Globus pallidus (tissue), 1 donor: ENCODE measurements around the gene MMP2.

ENCODE experiments used
- DNase-seq: peaks from one replicate; pipeline ENCODE4 v3.0.0-alpha.2; 2015; ENCODE audit warnings: low spot score

The MMP2 gene

DNA sequence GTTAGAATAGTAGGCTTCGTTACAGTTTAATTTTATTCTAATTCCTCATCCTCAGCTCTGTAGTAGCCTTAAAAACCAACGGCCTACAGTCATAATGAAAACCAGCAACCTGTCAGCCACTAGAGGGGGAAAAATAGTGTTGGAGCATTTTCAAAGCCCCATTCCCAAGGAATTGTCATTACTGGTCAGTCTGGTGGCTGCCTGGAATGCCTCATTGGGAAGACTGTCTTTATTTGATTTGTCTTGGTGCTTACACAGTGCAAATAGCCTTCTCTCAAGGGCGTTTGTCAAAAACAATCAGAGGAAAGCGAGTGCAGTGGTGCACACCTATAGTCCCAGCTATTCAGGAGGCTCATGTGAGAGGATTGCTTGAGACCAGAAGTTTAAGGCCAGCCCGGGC lies 34.6 kb downstream of the MMP2 start:
- no peak for DNase-seq

DNA sequence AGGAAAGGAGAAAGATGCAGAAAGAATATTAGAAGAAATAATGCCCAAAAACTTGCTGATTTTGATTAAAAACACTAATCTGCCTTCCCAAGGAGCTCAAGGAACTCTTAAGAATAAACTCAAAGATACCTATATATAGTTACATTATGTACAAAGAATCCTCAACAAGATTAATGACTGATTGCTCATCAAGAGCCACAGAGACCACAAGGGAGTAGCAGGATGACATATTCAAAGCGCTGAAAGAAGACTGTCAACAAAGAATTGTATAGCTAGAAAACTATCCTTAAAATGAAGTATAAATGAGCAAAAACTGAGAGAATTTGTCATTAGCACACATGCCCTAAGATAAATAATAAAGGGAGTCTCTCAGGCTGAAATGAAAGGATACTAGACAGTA lies 36.1 kb downstream of the MMP2 start:
- DNase-seq, result no peak

DNA sequence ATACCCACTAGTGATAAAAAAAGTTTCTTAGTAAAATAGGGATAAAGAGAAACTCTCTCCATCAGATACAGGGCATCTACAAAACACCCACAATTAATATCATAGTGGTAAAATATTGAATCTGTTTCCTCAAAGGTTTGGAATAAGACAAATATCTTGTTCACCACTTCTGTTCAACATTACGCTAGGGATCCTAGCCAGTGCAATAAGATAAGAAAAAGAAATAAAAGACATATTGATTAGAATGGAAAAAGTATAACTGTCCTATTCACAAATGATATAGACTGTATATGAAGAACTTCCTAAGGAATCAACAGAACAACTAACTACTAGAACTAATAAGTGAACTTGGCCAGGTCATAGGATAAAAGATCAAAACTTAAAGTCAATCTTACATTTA lies 42.8 kb downstream of the MMP2 start:
- DNase-seq, result no peak

DNA sequence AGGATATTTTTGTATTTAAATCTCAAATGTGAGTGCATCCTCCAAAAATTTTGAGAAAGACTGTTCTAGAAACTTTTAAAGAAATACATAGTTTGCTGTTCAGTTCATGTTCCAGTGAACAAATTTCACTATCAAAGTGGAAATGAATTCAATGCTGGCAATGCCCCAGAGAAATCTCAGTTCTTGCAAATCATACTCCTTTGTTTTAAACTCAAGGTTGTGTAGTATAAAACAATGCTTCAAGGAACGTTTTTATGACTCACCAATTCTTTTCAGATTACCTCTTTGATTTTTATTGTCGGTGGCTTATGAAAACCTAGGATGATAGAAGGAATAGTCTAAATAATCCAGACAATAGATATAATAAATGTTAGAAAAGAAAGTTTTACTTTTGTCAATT lies 47.4 kb downstream of the MMP2 start:
- DNase-seq, result no peak

DNA sequence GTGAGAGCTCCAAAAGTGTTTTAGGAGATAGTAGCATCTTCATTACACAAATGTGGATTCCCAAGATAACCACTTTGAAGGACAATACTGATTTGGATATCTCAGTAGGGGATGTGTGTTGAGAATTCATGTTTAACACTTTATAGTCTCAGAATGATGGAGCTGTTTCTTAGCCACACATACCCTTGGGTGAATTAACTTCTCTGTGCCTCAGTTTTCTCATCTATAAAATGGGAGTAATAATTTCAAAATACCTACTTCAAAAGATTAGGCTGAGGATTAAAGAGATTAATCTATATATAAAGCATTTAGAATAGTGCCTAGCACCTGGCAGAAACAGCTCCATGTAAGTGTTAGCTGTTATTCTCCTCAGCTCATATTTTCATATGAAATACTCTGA lies 48.9 kb downstream of the MMP2 start:
- DNase-seq, result no peak

DNA sequence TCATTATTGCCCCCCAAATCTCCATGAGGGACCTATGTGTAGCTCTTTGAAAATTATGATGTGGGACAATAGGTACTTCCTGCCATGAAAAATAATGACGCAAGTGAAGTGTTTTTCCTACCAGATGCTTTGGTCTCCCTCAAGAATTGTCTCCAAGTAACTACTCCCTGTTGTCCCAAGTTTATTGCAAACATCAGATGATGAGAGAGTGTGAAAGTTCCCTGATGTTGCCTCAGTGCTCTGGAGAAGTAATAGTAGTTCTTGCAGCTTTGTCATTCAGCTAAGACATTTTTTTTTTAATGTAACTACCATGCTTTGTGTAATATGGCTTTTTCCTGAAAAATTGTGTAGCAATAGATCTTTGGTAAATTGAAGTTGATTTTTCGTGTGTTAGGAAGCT lies 50.0 kb downstream of the MMP2 start:
- DNase-seq, result no peak

DNA sequence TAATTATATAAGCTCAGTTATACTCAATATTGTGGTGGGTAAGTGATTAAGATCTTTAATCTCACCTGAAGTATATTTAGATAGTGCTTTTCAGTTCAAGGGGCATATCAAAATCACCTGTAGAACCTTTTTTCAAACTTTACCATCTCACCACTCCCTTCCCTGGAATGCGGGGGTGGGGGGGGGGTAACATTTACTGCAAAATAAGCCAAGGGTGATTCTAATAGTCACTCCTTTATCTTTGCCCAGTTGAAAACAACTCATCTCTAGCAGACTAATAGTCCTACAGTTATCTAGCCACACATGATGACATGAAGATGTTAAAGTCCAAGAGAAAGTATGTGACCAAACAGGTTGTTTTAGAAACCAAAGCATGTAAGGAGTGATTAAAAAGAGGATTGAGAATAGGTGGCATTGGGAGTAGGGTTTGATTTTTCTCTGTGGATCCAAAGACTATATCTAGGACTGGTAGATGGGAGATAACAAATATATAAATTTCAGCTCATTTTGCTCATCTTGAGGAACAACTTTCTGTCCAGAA lies 51.4 kb downstream of the MMP2 start:
- no peak for DNase-seq

DNA sequence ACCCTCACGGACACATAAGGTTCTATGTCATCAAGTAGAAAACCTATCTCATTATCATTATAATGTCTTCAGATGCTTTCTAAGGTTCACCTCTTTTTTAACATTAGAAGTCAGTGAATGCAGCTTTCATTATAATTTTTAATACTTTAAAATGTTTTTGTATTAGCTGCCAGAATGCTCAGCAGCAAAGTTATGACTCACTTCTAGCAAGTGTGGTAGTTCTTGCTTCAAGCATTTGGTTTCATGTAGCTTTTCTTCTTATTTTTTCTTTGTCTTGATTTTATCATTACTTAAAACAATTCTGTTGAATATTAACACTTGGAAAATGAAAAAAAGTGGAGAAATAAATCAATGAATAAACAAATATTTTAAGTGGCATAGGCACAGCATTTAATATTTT lies 53.2 kb downstream of the MMP2 start:
- DNase-seq, result no peak

DNA sequence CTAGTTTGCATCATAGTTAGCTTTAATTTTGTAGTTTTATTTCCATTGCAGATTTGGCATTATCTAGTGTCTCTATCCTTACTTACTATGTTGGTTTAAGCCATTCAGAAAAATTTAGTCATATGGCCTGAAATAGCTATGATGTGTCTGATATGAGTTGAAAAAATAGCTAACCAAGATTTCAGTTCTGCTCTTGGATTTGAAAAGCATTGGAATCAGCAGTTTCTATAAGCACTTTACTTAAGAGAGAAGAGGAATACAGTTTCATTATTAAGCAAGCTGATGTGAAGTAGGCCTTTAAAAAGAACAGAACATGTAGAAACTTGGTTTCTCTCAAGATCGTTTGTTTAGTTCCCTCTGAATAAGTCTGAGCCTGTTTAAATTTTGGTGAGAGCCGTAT lies 55.8 kb downstream of the MMP2 start:
- DNase-seq, result peak; percentile 45

DNA sequence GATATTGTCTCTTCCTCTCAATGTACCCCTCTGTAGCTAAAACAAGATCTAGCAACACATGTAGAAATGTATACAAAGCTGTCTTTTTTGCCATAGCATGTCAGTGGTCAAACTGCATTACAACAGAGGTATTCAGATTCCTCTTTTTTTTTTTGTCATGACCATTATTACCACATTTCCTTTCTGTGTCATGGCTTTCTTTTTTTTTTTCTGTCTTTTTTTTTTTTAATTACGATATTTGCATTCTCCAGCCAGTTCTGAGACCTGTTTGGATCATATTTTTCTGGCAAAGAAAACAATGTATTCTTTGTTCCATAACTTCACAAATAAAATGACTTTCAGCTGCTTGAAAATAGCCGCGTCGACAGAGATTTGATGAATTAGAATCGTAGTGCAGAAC lies 60.1 kb downstream of the MMP2 start:
- peak; percentile 26 for DNase-seq

DNA sequence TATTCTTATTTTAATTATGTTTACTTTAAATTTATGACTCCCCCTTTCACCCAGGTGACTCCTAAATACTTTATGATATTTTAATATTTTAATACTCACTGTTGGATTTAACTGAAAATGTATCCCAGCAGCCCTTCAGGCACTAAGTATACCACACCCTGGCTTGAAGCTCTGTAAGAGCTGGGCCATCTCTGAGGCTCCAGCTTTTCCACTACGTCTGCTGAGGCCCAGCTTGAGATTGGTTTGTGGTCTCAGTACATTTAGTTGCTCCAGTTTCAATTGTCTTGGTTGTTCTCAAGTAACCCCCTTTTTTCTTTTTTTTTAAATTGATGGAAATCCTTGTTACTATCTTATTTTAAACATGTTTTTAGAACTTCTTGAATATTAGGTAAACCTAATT lies 60.5 kb downstream of the MMP2 start:
- peak; percentile 27 for DNase-seq

DNA sequence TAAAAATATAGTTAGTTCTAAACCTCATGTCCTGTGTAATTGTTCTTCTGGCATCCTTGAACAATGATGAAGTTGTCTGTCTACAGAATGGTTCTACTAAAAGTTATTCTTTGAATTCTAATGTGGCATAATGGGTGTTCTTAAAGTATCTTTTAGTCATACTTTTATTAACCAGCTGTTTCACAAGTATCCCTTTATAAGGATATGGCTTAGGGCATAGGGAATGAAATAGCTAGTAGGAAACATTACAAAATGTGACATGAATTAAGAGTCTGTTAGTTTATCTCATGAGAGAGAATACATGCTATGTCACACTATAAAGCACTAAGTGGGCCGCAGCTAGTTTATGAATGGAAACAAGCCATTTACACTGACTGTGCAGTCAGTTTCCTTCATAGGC lies 61.2 kb downstream of the MMP2 start:
- DNase-seq, result no peak

DNA sequence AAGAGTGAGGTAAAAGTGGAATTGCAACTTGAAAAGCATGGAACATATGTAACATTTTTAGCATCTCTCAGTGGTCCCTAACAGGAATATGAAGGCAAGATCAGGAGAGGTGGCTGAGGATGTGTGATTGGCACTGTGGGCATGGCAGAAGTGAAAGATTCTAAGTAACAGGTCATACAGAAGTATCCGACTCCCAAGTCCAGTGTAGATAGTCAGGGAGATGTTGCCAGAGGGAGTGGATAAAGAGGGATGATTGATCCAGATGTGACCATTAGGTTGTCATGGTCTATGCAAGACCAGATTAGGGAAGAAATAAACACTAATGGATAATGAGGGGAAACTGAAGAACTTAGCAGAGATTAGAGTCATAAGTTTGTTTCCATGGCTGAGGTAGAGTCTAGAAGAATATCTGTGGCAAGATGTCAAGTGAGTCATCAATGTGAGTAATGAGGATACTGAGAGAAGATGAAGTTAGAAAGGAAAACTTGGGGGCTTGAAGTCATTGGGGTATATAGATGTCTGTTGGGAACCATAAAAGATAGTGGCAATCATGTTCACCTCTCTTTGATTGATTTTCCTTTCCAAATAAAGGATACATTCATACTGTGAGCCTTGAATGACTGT lies 63.6 kb downstream of the MMP2 start:
- DNase-seq, result no peak

DNA sequence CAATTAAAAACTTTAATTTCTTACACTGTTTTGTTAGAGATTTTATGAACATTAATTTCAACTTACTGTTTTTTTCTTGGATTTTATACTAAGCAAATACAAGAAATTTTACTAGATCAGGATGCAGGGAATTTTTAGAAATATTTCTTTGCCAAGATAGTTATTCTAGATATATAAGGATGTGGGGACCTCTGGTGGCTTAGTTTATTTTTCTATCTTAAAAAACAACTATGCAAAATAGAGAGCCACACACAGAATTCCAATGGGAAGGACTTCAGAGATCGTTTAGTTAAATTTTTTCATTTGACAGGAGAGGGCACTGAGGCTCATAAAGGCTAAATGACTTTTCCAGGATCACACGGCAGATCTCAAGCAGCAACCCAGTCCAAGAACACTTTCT lies 64.5 kb downstream of the MMP2 start:
- DNase-seq, result peak; percentile 70

DNA sequence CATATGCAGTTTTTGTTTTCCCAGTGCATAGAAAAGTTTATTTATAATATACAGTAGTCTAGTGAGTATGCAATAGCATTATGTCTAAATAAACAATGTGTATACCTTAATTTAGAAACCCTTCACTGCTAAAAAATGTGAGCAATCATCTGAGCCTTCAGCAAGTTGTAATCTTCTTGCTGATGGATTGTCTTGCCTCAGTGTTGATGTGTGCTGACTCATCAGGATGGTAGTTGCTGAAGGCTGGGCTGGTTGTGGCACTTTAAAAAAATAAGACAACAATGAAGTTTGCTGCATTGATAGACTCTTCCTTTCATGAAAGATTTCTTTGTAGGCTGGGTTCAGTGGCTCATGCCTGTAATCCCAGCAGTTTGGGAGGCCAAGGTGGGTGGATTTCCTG lies 73.6 kb downstream of the MMP2 start:
- DNase-seq, result no peak

DNA sequence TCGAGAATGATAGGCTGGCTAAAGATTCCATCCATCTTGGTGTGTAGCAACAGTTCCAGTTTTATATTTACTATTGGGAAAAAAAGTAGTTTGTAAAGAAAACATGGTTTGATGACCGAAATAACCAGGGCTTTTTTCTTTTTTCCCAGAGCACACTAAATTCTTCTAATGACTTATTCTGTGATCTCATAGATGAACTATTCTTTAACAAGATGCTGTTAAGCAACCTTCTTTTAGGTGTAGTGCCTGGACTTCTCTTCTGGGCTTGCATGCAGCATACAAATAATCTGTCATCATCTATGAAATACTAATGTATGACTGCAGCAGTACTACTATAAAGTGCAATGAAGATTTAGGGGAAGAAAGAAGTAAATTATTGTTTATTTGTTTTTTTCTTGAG lies 76.4 kb downstream of the MMP2 start:
- DNase-seq, result no peak
